Hepatocyte (in vitro differentiated cells): ENCODE data around the gene MAMSTR.

ENCODE experiments used
- CTCF ChIP-seq: fragments of 200-600 bp; sonication (generic); IDR thresholded peaks from 2 replicates; pipeline ENCODE4 v1.5.1; 2016; ENCODE audit warnings: antibody characterized with exemption, mild to moderate bottlenecking; ENCODE audit not compliant: poor library complexity
- EZH2 ChIP-seq: fragments of 200-600 bp; sonication (generic); IDR thresholded peaks from 2 replicates; pipeline ENCODE4 v1.6.1; 2016; ENCODE audit warnings: antibody characterized with exemption, mild to moderate bottlenecking, borderline replicate concordance
- EZH2phosphoT487 ChIP-seq: fragments of 200-600 bp; sonication (generic); IDR thresholded peaks from one replicate; pipeline ENCODE4 v1.6.1; 2018; ENCODE audit warnings: antibody characterized with exemption, mild to moderate bottlenecking, low read depth, moderate library complexity; ENCODE audit not compliant: unreplicated experiment, severe bottlenecking

- TF ChIP-seq EZH2 (no peak), CTCF (no peak), EZH2phosphoT487 (no peak)
Measured at GRCh38 chr19:48683349-48683748, 36.2 kb downstream of the MAMSTR start.
